ENCODE data around the gene HNF1A.

Gene HNF1A

GRCh38 chr12:120965534-120966091, 12.7 kb upstream of the HNF1A start:
- POLR2A ChIA-PET: no interaction called here
- CTCF ChIA-PET: no interaction called here
- no peak for DNase-seq (ENCODE audit: extremely low spot score)
- TF ChIP-seq HDGF (IDR thresholded peaks at IDR 0.05; ENCODE audit: borderline replicate concordance) (no peak), LEF1 (IDR thresholded peaks at IDR 0.05; ENCODE audit: borderline replicate concordance) (no peak), TARDBP (IDR thresholded peaks at IDR 0.05) (no peak)

- POLR2A ChIA-PET: no interaction called here
- DNase-seq (ENCODE audit: extremely low spot score): no peak
- TF ChIP-seq NFRKB (IDR thresholded peaks at IDR 0.05) (no peak), ELF4 (IDR thresholded peaks at IDR 0.05) (no peak), BHLHE40 (IDR thresholded peaks at IDR 0.05; ENCODE audit: borderline replicate concordance) (no peak)
- CTCF ChIA-PET: no interaction called here
These were observed 8.0 kb upstream of the HNF1A start for GRCh38 chr12:120970310-120970709.

DNA sequence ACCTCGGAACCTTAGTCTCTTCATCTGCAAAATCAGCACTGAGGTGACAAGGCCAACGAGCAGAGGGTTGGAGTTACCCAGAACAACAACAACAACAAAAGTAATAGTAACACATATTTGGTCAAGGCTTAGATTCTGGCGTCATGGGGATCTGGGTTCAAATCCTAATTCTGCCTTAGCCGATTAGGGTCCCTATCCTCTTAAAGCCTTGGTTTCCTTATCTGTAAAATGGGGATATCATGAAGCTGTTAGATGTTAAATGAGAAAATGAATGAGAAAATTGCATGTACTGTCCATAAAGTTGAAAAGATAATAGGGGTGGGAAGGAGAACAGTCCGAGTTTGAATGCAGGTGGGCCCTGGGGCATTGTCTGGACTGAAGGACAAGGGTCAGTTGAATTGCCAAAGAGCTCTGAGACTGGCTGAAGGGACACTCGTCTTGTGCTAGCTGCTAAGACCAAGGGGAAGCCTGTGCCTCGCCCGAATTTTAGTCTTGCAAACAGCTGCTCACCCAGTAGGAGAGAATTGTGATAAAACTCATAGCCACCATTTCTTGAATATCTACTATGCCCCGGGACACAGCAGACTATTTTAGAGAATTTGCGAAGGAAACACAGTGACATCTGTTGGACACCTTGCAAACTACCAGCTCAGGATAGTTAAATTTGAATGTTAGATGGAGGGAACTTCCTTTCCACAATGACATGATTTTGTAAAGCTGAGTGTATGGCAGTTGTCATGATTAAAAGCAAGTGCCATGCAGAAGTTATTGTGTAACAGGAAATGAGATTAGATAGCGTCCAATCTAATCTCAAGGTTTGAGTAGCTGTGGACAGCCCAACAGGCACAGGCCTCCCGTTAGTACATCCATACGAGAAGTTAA, 6.8 kb upstream of the HNF1A start:
- TF ChIP-seq LEF1 (IDR thresholded peaks at IDR 0.05; ENCODE audit: borderline replicate concordance) (no peak), NFRKB (IDR thresholded peaks at IDR 0.05) (no peak), ZNF384 (IDR thresholded peaks at IDR 0.05) (no peak), TARDBP (IDR thresholded peaks at IDR 0.05) (no peak), ARNT (IDR thresholded peaks at IDR 0.05) (no peak), BHLHE40 (IDR thresholded peaks at IDR 0.05; ENCODE audit: borderline replicate concordance) (no peak), CTBP1 (IDR thresholded peaks at IDR 0.05; ENCODE audit: borderline replicate concordance) (no peak), FOXA1 (IDR thresholded peaks at IDR 0.05) (no peak), HDGF (IDR thresholded peaks at IDR 0.05; ENCODE audit: borderline replicate concordance) (no peak), SUZ12 (IDR thresholded peaks at IDR 0.05) (no peak), PKNOX1 (IDR thresholded peaks at IDR 0.05) (no peak), SP1 (IDR thresholded peaks at IDR 0.05) (no peak), FOXM1 (IDR thresholded peaks at IDR 0.05; ENCODE audit: borderline replicate concordance) (no peak), L3MBTL2 (conservative IDR thresholded peaks at IDR 0.05) (no peak)
- peak; percentile 72 for DNase-seq (ENCODE audit: extremely low spot score)
- CTCF ChIA-PET: interaction anchor here (0.6 to 1.8 kb wide), 15 partner anchors 9 to 444 kb away, joined by 3 to 5 read pairs (median 4); partner anchors contain the start of gene POP5
- POLR2A ChIA-PET: interaction anchor here (0.9 kb wide), 1 partner anchor 390 kb away, joined by 3 read pairs; the partner anchor contains the start of gene POP5

GRCh38 chr12:120972870-120973543, 5.3 kb upstream of the HNF1A start:
- ChIA-PET CTCF (interaction anchor here (0.7 to 1.8 kb wide), 2 partner anchors 33 to 39 kb away, joined by 3 to 5 read pairs; no protein-coding TSS in a partner anchor), POLR2A (no interaction called here)
- TF ChIP-seq TARDBP (IDR thresholded peaks at IDR 0.05): no peak
- no peak for TF ChIP-seq SUZ12 (IDR thresholded peaks at IDR 0.05)
- no peak for TF ChIP-seq ELF4 (IDR thresholded peaks at IDR 0.05)
- TF ChIP-seq NFRKB (IDR thresholded peaks at IDR 0.05): no peak
- no peak for TF ChIP-seq BHLHE40 (IDR thresholded peaks at IDR 0.05; ENCODE audit: borderline replicate concordance)
- TF ChIP-seq CTBP1 (IDR thresholded peaks at IDR 0.05; ENCODE audit: borderline replicate concordance): no peak
- no peak for TF ChIP-seq LEF1 (IDR thresholded peaks at IDR 0.05; ENCODE audit: borderline replicate concordance)
- no peak for TF ChIP-seq L3MBTL2 (conservative IDR thresholded peaks at IDR 0.05)
- TF ChIP-seq SP1 (IDR thresholded peaks at IDR 0.05): no peak
- TF ChIP-seq FOXM1 (IDR thresholded peaks at IDR 0.05; ENCODE audit: borderline replicate concordance): no peak
- no peak for TF ChIP-seq HDGF (IDR thresholded peaks at IDR 0.05; ENCODE audit: borderline replicate concordance)
- TF ChIP-seq ZNF384 (IDR thresholded peaks at IDR 0.05): no peak
- no peak for TF ChIP-seq FOXA1 (IDR thresholded peaks at IDR 0.05)
- no peak for TF ChIP-seq PKNOX1 (IDR thresholded peaks at IDR 0.05)
- TF ChIP-seq ARNT (IDR thresholded peaks at IDR 0.05): no peak
- no peak for DNase-seq (ENCODE audit: extremely low spot score)

DNA sequence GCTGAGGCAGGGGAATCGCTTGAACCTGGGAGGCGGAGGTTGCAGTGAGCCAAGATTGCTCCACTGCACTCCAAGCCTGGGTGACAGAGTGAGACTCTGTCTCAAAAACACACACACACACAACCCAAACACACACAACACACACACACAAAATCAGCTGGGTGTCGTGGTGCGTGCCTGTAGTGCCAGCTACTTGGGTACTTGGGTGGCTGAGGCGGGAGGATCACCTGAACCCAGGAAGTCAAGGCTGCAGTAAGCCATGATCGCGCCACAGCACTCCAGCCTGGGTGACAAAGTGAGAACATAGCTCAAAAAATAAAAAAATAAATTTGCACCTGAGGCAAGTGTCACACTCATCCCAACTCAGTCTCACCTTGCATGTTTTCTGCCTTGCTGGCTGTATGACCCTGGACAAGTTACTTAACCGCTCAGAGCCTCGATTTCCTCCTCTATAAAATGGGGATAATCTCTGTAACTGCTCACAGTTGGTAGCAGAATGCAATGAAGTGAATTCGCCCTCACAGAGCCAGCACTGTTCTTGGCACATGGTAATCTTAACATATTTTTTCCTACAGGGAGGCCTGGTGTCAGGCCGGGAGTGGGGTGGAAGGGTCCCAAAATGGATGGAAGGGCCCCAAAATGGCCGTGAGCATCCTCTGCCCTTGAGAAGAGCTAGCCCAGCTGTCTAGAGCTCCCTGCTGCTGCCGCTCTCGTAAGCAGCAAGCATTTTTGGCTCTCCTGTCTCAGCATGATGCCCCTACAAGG, 630 bp upstream of the HNF1A start:
- DNase-seq (ENCODE audit: extremely low spot score): no peak
- TF ChIP-seq LEF1 (IDR thresholded peaks at IDR 0.05; ENCODE audit: borderline replicate concordance): no peak
- TF ChIP-seq HDGF (IDR thresholded peaks at IDR 0.05; ENCODE audit: borderline replicate concordance): no peak
- no peak for TF ChIP-seq FOXA1 (IDR thresholded peaks at IDR 0.05)
- no peak for TF ChIP-seq ARNT (IDR thresholded peaks at IDR 0.05)
- ChIA-PET POLR2A (no interaction called here), CTCF (interaction anchor here (0.9 to 1.0 kb wide), 2 partner anchors 28 to 34 kb away, joined by 3 to 4 read pairs; no protein-coding TSS in a partner anchor)

- TF ChIP-seq L3MBTL2 (conservative IDR thresholded peaks at IDR 0.05) (no peak), SUZ12 (IDR thresholded peaks at IDR 0.05) (no peak), TARDBP (IDR thresholded peaks at IDR 0.05) (no peak), PKNOX1 (IDR thresholded peaks at IDR 0.05) (no peak)
- DNase-seq (ENCODE audit: extremely low spot score): no peak
- ChIA-PET CTCF (no interaction called here), POLR2A (no interaction called here)
These were observed 998 bp downstream of the HNF1A start for GRCh38 chr12:120979220-120979861.

All from HEK293T (cell line).